LNCaP clone FGC (cell line): ENCODE data around the gene CCL15.

ENCODE experiments used
- DNase-seq: peaks from one replicate; pipeline ENCODE4 v3.0.0-alpha.2; 2011; ENCODE audit warnings: low read depth
- H3K4me3 ChIP-seq: 2 replicates; pipeline ENCODE4 v1.5.1; 2011; ENCODE audit warnings: mild to moderate bottlenecking, low read depth, low read length, control low read depth
- TF ChIP-seq, protein P1 (sequence below): IDR thresholded peaks from 2 replicates; pipeline ENCODE4 v1.5.1; 2012; ENCODE audit warnings: mild to moderate bottlenecking; ENCODE audit not compliant: control insufficient read depth, insufficient read depth; ENCODE audit errors: extremely low read depth

Gene CCL15

DNA sequence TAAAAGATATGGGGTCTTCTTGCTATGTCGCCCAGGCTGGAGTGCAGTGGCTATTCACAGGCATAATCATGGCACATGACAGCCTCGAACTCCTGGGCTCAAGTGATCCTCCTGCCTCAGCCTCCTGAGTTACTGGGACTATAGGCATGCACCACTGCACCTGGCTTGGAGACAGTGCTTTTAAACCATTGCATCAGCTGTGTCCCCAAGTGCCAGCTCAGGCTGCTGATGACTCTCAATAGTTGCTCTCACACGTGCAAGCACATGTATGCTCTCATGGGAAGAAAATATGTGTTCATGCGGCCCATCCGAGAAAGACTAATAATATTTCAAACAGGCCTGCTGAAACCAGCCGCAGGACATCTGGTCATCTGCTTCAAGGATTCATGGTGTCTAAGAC, 28.8 kb downstream of the CCL15 start:
- no peak for DNase-seq
- H3K4me3 ChIP-seq, result no peak overlapping the region
- TF ChIP-seq, protein P1, sequence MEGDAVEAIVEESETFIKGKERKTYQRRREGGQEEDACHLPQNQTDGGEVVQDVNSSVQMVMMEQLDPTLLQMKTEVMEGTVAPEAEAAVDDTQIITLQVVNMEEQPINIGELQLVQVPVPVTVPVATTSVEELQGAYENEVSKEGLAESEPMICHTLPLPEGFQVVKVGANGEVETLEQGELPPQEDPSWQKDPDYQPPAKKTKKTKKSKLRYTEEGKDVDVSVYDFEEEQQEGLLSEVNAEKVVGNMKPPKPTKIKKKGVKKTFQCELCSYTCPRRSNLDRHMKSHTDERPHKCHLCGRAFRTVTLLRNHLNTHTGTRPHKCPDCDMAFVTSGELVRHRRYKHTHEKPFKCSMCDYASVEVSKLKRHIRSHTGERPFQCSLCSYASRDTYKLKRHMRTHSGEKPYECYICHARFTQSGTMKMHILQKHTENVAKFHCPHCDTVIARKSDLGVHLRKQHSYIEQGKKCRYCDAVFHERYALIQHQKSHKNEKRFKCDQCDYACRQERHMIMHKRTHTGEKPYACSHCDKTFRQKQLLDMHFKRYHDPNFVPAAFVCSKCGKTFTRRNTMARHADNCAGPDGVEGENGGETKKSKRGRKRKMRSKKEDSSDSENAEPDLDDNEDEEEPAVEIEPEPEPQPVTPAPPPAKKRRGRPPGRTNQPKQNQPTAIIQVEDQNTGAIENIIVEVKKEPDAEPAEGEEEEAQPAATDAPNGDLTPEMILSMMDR, result no peak

DNA sequence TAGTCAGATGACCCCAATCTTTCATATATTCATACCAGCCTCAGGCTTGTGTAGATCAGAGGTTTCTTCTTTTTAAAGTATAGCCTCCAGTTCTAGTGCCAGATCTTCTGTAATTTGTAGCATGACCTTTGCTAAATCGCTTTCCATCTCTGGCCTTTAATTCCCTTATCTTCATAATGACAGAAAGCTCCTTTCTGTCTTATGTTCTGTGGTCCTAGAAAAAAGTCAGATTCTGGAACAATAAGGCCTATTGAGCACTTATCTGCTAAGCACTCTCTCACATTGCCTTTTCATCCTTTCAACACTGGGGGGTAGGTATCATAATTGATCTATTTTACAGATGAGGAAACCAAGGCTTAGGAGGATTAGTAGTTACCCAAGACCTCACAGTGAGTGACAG, 29.3 kb downstream of the CCL15 start:
- no peak for DNase-seq
- TF ChIP-seq, protein P1, result no peak

DNA sequence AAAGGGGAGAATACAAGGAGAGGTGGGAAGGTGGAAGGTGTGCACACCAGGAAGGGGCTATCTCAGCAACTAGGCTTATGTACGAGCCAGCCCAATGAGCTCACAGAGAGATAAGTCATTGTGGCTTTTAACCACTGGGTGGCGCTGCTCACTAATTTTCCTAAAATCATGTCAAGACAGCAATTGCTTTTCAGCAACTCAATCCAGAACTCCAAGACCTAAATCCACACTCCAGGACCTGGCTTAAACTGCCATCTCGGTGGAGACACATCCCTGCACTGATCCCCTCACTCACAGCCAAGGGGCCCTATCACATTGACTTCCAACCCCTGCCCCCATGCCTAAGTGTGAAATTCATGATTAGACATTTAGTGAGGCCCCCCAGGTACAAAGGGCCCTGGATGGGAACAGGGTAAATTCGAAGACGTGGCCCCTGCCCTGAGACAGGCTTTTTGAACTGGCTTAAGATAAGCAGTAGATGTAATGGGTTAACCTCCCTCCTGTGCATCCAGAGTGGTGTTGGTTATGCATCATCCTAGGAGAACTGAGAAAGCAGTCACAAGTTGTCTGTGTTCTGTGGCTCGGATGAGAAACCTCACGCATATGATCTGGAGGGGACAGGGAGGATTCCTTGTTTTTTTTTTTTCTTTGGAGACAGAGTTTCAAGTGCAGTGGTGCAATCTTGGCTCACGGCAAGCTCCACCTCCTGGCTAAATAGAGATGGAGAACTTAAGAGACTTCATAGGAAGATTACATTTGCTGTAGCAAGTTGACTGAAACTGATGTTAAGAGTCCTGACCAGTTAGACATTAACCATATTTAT, 31.6 kb downstream of the CCL15 start:
- TF ChIP-seq, protein P1, result peak; percentile 93
- H3K4me3 ChIP-seq, result no peak overlapping the region
- peak; percentile 61 for DNase-seq

More for the DNA sequence above, 29.3 kb downstream of the CCL15 start:
- no peak overlapping the region for H3K4me3 ChIP-seq

DNA sequence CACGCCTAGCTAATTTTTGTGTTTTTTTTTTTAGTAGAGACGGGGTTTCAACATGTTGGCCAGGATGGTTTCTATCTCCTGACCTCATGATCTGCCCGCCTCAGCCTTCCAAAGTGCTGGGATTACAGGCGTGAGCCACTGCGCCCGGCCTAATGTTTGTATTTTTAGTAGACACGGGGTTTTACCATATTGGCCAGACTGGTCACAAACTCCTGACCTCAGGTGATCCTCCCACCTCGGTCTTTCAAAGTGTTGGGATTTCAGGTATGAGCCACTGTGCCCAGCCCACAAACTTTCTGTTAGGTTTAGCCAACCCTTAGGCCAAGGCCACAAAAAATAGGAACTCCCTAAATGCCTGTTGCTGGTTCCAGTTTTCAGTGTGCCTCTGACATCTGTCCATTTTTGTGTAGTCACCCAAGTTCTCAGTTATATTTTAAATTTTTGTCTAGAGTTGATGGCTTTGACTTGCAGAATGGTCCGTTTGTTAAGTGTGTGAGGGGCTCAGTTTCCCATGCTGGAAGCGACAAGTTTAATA, 32.8 kb downstream of the CCL15 start:
- TF ChIP-seq, protein P1, result no peak
- H3K4me3 ChIP-seq, result no peak overlapping the region
- DNase-seq, result no peak

DNA sequence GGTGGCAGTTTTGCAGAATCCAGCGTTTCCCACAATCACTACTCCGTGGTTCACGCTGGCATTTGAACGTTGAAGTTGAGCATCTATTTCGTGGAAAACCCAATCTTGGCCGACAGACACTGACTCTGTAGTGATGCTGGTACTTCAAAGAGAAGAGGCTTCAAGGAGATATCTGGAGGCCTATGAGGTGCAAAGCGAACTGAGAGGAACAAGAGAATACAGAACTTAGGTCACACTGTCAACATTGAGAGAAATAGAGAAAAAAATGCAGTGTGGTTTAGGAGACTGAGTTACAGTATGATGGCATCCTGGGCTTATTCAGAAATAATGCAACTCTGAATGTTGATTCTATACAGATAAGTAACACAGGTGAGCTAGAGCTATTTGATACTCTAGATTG, 36.1 kb downstream of the CCL15 start:
- no peak overlapping the region for H3K4me3 ChIP-seq

DNA sequence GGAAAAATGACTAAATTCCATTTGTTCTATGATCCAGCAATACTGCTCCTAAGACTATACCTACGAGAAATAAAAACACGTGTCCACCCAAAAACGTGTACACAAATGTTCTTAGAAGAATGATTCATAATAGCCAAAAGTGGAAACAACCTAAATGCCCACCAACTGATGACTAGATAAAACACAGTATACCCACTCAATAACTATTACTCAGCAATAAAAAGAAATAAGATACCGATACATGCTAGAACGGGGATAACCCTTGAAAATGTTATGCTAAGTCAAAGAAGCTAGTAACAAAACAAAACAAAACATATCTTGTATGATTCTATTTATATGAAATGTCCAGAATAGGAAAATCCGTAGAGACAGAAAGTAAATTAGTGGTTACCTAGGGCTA, 37.7 kb downstream of the CCL15 start:
- H3K4me3 ChIP-seq, result no peak overlapping the region
- TF ChIP-seq, protein P1, result no peak
- DNase-seq, result no peak

More for the DNA sequence above, 36.1 kb downstream of the CCL15 start:
- TF ChIP-seq, protein P1, result no peak
- DNase-seq, result no peak
